ENCODE results near the gene MDFIC2. TPM values are rescaled to one million over a fixed set of nuclear protein-coding genes. Genes with fewer than 3 reads are reported as not detected.

Gene MDFIC2
- total RNA-seq, 1 donor from 2014 or later = not detected

- DNase-seq (ENCODE audit: low spot score) = no peak
Measured at GRCh38 chr3:70180664-70181063, 131.8 kb downstream of the MDFIC2 start.

GRCh38 chr3:70179111-70179510 is 133.3 kb downstream of the MDFIC2 start:
- DNase-seq (ENCODE audit: low spot score) = no peak

- no peak for DNase-seq (ENCODE audit: low spot score)
Measured at GRCh38 chr3:70177881-70178645, 134.4 kb downstream of the MDFIC2 start.

GRCh38 chr3:70176224-70176623 is 136.2 kb downstream of the MDFIC2 start:
- DNase-seq (ENCODE audit: low spot score) = no peak

- DNase-seq (ENCODE audit: low spot score) = no peak
Measured at GRCh38 chr3:70156808-70157207, 155.6 kb downstream of the MDFIC2 start.

- no peak for DNase-seq (ENCODE audit: low spot score)
Measured at GRCh38 chr3:70150599-70150998, 161.8 kb downstream of the MDFIC2 start.

- no peak for DNase-seq (ENCODE audit: low spot score)
Measured at GRCh38 chr3:70149714-70150400, 162.6 kb downstream of the MDFIC2 start.

Measured in mucosa of gallbladder (tissue), 1 donor.